ENCODE data around the gene POC1A. TPM values are rescaled to one million over a fixed set of nuclear protein-coding genes. Genes with fewer than 3 reads are reported as not detected.

The POC1A gene
- total RNA-seq, 1 experiment from 2014 or later, result 32.2 TPM

- no peaks in the 10 kb centered on the region for H3K9me3 ChIP-seq
- no peaks in the 10 kb centered on the region for H3K4me1 ChIP-seq
- Mint-ChIP-seq H3K36me3 (ENCODE audit: insufficient read depth, unreplicated experiment) (peaks cover 10% of the 10 kb centered on the region), H3K27ac (ENCODE audit: unreplicated experiment) (no peak overlapping the region), H3K9me3 (ENCODE audit: unreplicated experiment) (no peaks in the 10 kb centered on the region), H3K27me3 (ENCODE audit: insufficient read depth, unreplicated experiment) (no peaks in the 10 kb centered on the region), H3K4me3 (ENCODE audit: unreplicated experiment) (no peak overlapping the region), H3K4me1 (ENCODE audit: low read depth, unreplicated experiment) (no peaks in the 10 kb centered on the region)
- no peak overlapping the region for H3K4me3 ChIP-seq (ENCODE audit: low read depth, low read length)
- H3K36me3 ChIP-seq (ENCODE audit: control insufficient read depth, insufficient read depth, low read length), result no peaks in the 10 kb centered on the region; the same call in 1 of the 2 replicates
- ChIA-PET CTCF (no interaction called here), POLR2A (no interaction called here)
- intact Hi-C loops (cut with micrococcal nuclease; ENCODE audit: unreplicated experiment), result no loop called here
- DNase-seq, result no peak
- TF ChIP-seq CTCF (IDR thresholded peaks at IDR 0.05; ENCODE audit: insufficient read depth in 1 of 2, low read depth in 1 of 2, low read length in 1 of 2, severe bottlenecking in 1 of 2, unreplicated experiment in 1 of 2), result no peak
- H3K27me3 ChIP-seq (replicated peaks; ENCODE audit: control insufficient read depth, insufficient read depth, low read length), result no peaks in the 10 kb centered on the region
- BruUV-seq (replicated peaks), result no TSS peak
Measured at GRCh38 chr3:52106951-52107611, 47.1 kb downstream of the POC1A start.

- Histone ChIP-seq H3K27me3 (replicated peaks; ENCODE audit: control insufficient read depth, insufficient read depth, low read length) (no peaks in the 10 kb centered on the region), H3K9me3 (no peaks in the 10 kb centered on the region; the same call in 1 of the 2 replicates), H3K4me3 (ENCODE audit: low read depth, low read length) (no peak overlapping the region), H3K4me1 (no peaks in the 10 kb centered on the region), H3K36me3 (ENCODE audit: control insufficient read depth, insufficient read depth, low read length) (no peaks in the 10 kb centered on the region; the same call in 1 of the 2 replicates)
- no peak for DNase-seq
- no peaks in the 10 kb centered on the region for H3K27me3 Mint-ChIP-seq (ENCODE audit: insufficient read depth, unreplicated experiment)
- no peaks in the 10 kb centered on the region for H3K9me3 Mint-ChIP-seq (ENCODE audit: unreplicated experiment)
- intact Hi-C loops (cut with micrococcal nuclease; ENCODE audit: unreplicated experiment), result no loop called here
- H3K27ac Mint-ChIP-seq (ENCODE audit: unreplicated experiment), result no peak overlapping the region
- H3K4me1 Mint-ChIP-seq (ENCODE audit: low read depth, unreplicated experiment), result no peaks in the 10 kb centered on the region
- CTCF ChIA-PET, result no interaction called here
- no peak for TF ChIP-seq CTCF (IDR thresholded peaks at IDR 0.05; ENCODE audit: insufficient read depth in 1 of 2, low read depth in 1 of 2, low read length in 1 of 2, severe bottlenecking in 1 of 2, unreplicated experiment in 1 of 2)
- no TSS peak for BruUV-seq (replicated peaks)
- H3K36me3 Mint-ChIP-seq (ENCODE audit: insufficient read depth, unreplicated experiment), result peaks cover 10% of the 10 kb centered on the region
- POLR2A ChIA-PET, result no interaction called here
- no peak overlapping the region for H3K4me3 Mint-ChIP-seq (ENCODE audit: unreplicated experiment)
Measured at GRCh38 chr3:52104684-52105640, 49.3 kb downstream of the POC1A start.

- ChIA-PET CTCF (no interaction called here), POLR2A (no interaction called here)
- Histone ChIP-seq H3K4me1 (no peaks in the 10 kb centered on the region), H3K9me3 (no peaks in the 10 kb centered on the region; the same call in 1 of the 2 replicates), H3K4me3 (ENCODE audit: low read depth, low read length) (no peak overlapping the region), H3K36me3 (ENCODE audit: control insufficient read depth, insufficient read depth, low read length) (no peaks in the 10 kb centered on the region; the same call in 1 of the 2 replicates), H3K27me3 (replicated peaks; ENCODE audit: control insufficient read depth, insufficient read depth, low read length) (no peaks in the 10 kb centered on the region)
- no peak overlapping the region for H3K4me3 Mint-ChIP-seq (ENCODE audit: unreplicated experiment)
- BruUV-seq (replicated peaks), result no TSS peak
- no peaks in the 10 kb centered on the region for H3K4me1 Mint-ChIP-seq (ENCODE audit: low read depth, unreplicated experiment)
- peaks cover 4% of the 10 kb centered on the region for H3K36me3 Mint-ChIP-seq (ENCODE audit: insufficient read depth, unreplicated experiment)
- no peak for DNase-seq
- H3K9me3 Mint-ChIP-seq (ENCODE audit: unreplicated experiment), result no peaks in the 10 kb centered on the region
- H3K27me3 Mint-ChIP-seq (ENCODE audit: insufficient read depth, unreplicated experiment), result no peaks in the 10 kb centered on the region
- intact Hi-C loops (cut with micrococcal nuclease; ENCODE audit: unreplicated experiment), result no loop called here
- no peak overlapping the region for H3K27ac Mint-ChIP-seq (ENCODE audit: unreplicated experiment)
- TF ChIP-seq CTCF (IDR thresholded peaks at IDR 0.05; ENCODE audit: insufficient read depth in 1 of 2, low read depth in 1 of 2, low read length in 1 of 2, severe bottlenecking in 1 of 2, unreplicated experiment in 1 of 2), result no peak
Measured at GRCh38 chr3:52102934-52103333, 51.3 kb downstream of the POC1A start.

Measured in Caco-2 (cell line).